DMS114 treated with DMSO at 0.1 percent for 48 hours (cell line): ENCODE results near the gene MAP3K5.
"Not testable (repeated sequence)": the region's sequence is repeated elsewhere in the genome, so short reads cannot be mapped to it uniquely, and the experiment has no call there.

ENCODE experiments used
- DNase-seq: peaks from one replicate; lab custom pipeline; 2025; ENCODE audit not compliant: unreplicated experiment; lab: John Stamatoyannopoulos, UW

The MAP3K5 gene

GRCh38 chr6:136613477-136613876, 178.8 kb downstream of the MAP3K5 start:
- DNase-seq = no peak

GRCh38 chr6:136612666-136613389, 179.4 kb downstream of the MAP3K5 start:
- DNase-seq = no peak

GRCh38 chr6:136611746-136612145, 180.5 kb downstream of the MAP3K5 start:
- DNase-seq = no peak

GRCh38 chr6:136611133-136611532, 181.1 kb downstream of the MAP3K5 start:
- no peak for DNase-seq

- DNase-seq = no peak
Observed at GRCh38 chr6:136609873-136610706, 182.2 kb downstream of the MAP3K5 start.

GRCh38 chr6:136608991-136609390, 183.3 kb downstream of the MAP3K5 start:
- DNase-seq = no peak

DNA sequence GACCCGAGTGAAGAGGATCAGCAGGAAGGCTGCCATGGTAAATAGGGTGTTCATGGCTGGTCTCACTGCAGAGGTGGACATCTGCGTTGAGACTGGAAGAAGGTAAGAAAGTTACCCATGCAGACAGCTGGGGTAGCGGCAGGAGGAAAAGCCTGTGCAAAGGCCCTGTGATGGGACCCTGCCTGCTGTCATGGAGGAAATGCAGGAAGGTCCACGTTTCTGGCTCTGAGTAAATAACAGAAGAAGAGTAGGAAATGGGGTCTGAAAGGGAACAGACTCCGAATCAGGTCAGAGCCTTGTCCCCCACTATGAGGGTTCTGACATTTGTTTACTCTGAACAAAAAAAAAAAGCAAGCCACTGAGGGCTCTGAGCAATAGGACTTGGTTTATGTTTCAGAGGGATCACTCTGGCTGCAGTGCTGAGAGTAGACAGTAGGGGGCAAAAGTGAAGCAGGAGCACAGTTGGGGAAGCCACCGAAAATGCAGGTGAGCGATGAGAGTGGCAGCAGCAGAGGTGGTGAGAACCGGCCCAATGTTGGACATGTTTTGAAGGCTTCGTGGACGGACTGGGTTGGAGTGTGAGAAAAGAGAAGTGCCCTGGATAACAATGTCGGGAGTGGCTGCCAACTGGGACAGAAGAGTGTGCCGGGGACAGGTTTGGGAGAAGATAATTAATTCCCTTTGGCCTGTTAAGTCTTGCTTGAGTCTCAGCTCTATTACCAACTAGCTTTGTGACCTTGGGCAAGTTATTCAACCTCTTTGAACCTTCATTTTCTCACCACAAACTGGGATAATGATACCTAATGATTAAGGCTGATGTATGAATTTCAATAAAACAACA, 184.1 kb downstream of the MAP3K5 start:
- DNase-seq = no peak

DNA sequence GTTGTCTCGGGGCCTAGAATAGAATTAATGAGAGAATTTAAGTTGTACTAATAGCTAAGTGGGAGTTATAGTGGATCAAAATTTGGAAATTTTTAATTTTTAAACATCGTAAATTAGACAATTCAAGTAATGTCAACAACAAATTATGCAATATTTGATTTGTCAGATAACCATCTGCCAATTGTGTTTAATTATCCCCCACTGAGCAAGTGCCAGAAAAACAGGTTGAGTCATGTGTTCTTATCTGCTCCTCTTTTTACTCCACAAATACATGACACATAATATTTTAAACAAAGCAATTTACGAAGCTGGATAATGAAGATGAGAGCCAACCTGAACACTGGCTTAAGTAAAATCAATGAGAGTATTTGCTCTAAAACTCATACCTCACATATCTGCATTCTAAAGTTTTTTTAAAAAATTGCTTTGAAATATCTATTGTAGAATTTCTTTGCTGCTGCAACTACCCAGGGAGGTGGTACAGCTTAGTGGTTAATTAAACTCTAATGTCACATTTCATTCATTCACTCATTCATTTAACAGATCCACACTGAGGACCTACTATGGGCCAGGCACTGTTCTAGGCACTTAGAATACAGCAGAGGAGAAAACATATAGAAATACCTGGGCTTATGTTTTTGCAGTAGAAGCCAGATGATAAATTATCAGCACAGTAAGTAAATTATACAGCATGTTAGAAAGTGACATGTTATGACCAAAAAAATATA, 184.9 kb downstream of the MAP3K5 start:
- no peak for DNase-seq

GRCh38 chr6:136604928-136605510, 187.3 kb downstream of the MAP3K5 start:
- no peak for DNase-seq

DNA sequence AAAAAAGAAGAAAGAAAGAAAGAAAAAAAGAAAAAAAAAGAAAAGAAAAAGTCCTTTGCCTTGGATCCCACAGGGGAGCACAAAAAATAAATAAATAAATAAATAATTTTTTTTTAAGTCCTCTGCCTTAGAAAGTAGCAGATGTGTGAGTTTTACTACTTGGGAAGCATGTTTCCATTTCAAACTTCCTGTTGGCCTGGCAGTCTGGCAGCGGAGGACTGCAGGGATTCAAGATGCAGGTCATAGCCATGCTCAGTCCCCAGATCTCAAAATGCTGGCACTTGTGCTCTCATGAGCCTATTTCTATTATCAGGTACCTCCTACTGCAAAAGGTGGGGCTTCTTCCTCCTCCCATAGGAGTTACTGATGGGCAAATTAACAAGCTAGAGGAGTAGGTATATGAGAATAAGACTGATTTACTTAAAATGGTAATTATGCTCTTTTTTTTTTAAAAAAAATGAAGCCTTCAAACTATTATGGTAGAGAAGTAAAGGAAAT, 187.9 kb downstream of the MAP3K5 start:
- DNase-seq = no peak

GRCh38 chr6:136600818-136601217, 191.5 kb downstream of the MAP3K5 start:
- no peak for DNase-seq

- no peak for DNase-seq
Observed at GRCh38 chr6:136599329-136600011, 192.8 kb downstream of the MAP3K5 start.

- DNase-seq = no peak
Observed at GRCh38 chr6:136598048-136598447, 194.2 kb downstream of the MAP3K5 start.

- no peak for DNase-seq
Observed at GRCh38 chr6:136594671-136595070, 197.6 kb downstream of the MAP3K5 start.

- DNase-seq = no peak
Observed at GRCh38 chr6:136593748-136594490, 198.4 kb downstream of the MAP3K5 start.

- no peak for DNase-seq
Observed at GRCh38 chr6:136592930-136593673, 199.2 kb downstream of the MAP3K5 start.

GRCh38 chr6:136591617-136592016, 200.7 kb downstream of the MAP3K5 start:
- DNase-seq = no peak

- not testable (repeated sequence) for DNase-seq
Observed at GRCh38 chr6:136590846-136591245, 201.4 kb downstream of the MAP3K5 start.
